GM21447 (cell line): ENCODE measurements around the gene RELA.
"Not testable (repeated sequence)": the region's sequence is repeated elsewhere in the genome, so short reads cannot be mapped to it uniquely, and the experiment has no call there.

Source experiments
- ATAC-seq: cut with Tn5 transposase; IDR thresholded peaks from one replicate; pipeline ENCODE4 v1.9.1; 2021; ENCODE audit not compliant: unreplicated experiment

RELA gene

GRCh38 chr11:65662799-65663638 is at the start of gene RELA:
TSS of gene RELA (minus strand) at chr11:65662916. CDS start at chr11:65662832, 84 bp downstream.
- ATAC-seq: peak; percentile 71

- peak; percentile 78 for ATAC-seq
Observed at GRCh38 chr11:65711785-65712632, 49.3 kb upstream of the RELA start, which contains the start of gene KAT5. TSS of gene KAT5 (plus strand) at chr11:65712252. CDS start at chr11:65712268, 16 bp downstream.

DNA sequence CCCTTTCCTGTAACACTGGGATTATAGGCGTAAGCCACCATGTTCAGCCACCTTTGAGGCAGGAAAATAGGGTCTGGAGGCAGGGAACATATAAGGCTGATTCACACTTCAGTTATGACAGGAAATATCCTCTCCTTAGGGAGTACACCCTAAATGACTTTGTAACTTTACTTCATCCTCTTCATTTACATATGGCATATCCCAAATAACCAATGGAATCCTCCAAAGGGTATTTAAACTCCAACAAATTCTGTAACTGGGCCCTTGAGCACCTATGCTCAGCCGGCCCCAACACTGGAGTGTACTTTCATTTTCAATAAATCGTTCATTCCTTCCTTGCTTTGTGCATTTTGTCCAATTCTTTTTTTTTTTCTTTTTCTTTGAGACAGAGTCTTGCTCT is 47.7 kb upstream of the RELA start:
- no peak for ATAC-seq

DNA sequence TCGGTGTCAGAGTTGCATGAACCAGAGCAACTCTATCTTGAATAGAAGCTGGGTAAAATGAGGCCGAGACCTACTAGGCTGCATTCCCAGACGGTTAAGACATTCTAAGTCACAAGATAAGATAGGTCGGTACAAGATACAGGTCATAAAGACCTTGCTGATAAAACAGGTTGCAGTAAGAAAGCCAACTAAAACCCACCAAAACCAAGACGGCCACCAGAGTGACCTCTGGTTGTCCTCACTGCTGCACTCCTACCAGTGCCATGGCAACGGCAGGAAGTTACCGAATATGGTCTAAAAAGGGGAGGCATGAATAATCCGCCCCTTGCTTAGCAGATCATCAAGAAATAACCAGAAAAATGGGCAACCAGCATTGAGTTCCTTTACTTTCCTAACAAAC is 46.9 kb upstream of the RELA start:
- ATAC-seq: no peak

GRCh38 chr11:65708451-65708850 is 45.7 kb upstream of the RELA start:
- no peak for ATAC-seq

DNA sequence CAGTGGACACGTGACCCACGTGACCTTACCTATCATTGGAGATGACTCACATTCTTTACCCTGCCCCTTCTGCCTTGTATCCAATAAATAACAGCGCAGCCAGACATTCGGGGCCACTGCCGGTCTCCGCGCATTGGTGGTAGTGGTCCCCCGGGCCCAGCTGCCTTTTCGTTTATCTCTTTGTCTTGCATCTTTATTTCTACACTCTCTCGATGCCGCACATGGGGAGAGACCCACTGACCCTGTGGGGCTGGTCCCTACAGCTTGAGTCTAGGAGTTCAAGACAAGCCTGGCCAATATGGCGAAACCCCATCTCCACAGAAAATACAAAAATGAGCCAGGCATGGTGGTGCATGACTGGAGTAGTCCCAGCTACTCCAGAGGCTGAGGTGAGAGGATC is 44.3 kb upstream of the RELA start:
- ATAC-seq: not testable (repeated sequence)

- not testable (repeated sequence) for ATAC-seq
Observed at GRCh38 chr11:65706303-65706763, 43.6 kb upstream of the RELA start.

- no peak for ATAC-seq
Observed at GRCh38 chr11:65703846-65704245, 41.1 kb upstream of the RELA start.

- no peak for ATAC-seq
Observed at GRCh38 chr11:65701686-65702085, 39.0 kb upstream of the RELA start.

- ATAC-seq: no peak
Observed at GRCh38 chr11:65700399-65700798, 37.7 kb upstream of the RELA start.

DNA sequence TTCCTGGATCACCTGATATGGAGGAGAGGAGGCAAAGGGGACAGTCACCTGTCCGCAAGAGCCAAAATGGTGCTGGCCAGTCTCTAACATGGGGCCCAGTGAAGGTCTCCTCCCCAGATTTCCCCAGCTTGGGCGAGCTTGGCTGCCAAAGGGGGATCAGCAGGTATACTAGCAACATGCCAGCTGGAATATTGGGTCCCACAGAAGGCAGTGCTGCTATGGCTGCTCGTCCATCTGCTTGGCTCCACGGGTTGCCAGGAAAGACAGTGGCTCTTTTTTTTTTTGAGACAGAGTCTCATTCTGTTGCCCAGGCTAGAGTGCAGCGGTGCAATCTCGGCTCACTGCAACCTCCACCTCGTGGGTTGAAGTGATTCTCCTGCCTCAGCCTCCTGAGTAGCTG is 36.6 kb upstream of the RELA start:
- ATAC-seq: no peak

DNA sequence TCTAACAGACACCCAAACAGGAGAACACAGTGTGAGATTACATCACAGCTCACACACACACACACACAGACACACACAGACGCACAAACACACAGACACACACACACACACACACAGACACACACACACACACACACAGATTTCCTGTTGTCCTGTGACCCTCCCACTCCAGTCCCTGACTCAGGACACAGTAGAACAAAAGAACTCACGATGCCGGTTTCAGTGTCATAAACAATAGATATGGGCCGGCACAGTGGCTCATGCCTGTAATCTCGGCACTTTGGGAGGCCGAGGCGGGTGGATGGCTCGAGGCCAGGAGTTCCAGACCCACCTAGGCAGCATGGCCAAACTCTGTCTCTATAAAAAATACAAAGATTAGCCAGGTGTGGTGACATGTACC is 35.5 kb upstream of the RELA start:
- ATAC-seq: no peak

DNA sequence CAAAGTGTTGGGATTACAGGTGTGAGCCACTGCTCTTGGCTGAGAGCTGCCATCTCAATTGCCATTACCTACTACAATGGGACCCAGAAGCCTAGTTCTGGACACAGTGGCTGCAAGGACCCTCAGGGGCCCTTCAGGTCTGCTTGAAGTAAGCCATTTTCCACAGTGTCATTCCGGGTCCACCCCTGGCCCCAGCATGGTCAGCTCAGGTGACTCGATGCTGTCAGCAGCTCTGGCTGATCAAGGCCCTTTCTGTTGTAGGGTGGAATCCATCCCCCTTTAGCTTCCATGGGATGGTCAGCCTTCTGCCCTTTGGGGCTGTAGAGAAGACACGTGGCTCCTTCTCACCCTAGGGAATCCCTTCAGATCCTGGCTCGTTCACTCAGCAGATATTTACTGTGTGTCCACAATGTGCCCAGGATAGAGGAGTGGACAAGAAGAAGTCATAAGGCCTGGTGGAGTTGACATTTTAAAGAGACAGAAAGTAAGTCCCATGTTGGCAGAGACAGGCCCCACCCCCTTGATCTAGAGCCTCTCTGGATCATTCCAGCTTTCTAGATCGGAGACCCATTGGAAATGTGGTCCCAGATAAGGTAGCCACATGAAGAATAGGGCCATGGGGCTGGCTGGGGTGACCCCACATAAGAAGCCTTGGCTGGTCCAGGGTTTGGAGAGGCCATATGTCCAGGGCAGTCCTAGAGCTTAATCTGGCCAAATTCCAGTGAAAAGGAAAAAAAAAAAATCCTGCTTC is 34.3 kb upstream of the RELA start:
- no peak for ATAC-seq

- ATAC-seq: no peak
Observed at GRCh38 chr11:65695459-65696241, 32.9 kb upstream of the RELA start.

DNA sequence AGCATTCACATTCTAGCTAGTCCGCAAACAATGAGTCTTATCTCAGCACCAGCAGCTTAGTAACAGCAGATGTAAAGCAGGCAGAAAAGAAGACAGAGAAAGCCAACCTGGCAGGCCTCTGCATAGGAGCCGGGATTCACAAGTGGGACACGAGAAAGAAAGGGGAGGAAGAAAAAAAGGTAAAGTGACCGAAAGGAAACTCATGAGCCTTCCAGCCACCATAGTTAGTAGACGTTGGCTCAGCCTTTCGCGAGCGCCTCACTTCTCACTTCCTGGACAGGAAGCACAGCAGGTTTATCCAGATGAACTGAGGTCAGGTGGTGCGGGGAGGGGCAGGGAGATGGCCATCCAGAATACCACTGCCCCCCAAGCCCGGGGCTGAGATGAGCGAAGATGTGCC is 29.7 kb upstream of the RELA start:
- no peak for ATAC-seq

- ATAC-seq: not testable (repeated sequence)
Observed at GRCh38 chr11:65691847-65692246, 29.1 kb upstream of the RELA start.

GRCh38 chr11:65685981-65686380 is 23.3 kb upstream of the RELA start:
- ATAC-seq: no peak

GRCh38 chr11:65683480-65683879 is 20.8 kb upstream of the RELA start:
- ATAC-seq: not testable (repeated sequence)

GRCh38 chr11:65680192-65680743 is 17.6 kb upstream of the RELA start:
- no peak for ATAC-seq

GRCh38 chr11:65672982-65673381 is 10.3 kb upstream of the RELA start:
- ATAC-seq: no peak
